Activated B cell treated with CpG ODN at 0.5 μM for 24 hours (primary cell): ENCODE measurements around the gene SECISBP2L. TPM values are rescaled to one million over a fixed set of nuclear protein-coding genes. Genes with fewer than 3 reads are reported as not detected.

Experiments
- ATAC-seq: fragments of 200-7000 bp; cut with Tn5 transposase; one replicate; pipeline ENCODE4 v1.10.0; 2021; ENCODE audit warnings: low read depth, mild to moderate bottlenecking, moderate library complexity
- CTCF ChIA-PET: fragments of 350-600 bp; sonication (Branson Sonifier 250); formaldehyde crosslinking; loops from one replicate; lab custom pipeline; 2021; ENCODE audit warnings: antibody characterized with exemption; lab: Charles Lee
- POLR2A ChIA-PET: fragments of 350-600 bp; sonication (Branson Sonifier 250); formaldehyde crosslinking; loops from one replicate; lab custom pipeline; 2021; ENCODE audit warnings: antibody characterized with exemption; lab: Charles Lee
- DNase-seq: peaks from one replicate; pipeline ENCODE4 v3.0.0; 2022
- H3K27ac Mint-ChIP-seq: one replicate; pipeline ENCODE4 v1.8.0; 2020; ENCODE audit warnings: mixed read lengths
- H3K27me3 Mint-ChIP-seq: one replicate; pipeline ENCODE4 v1.8.0; 2021; ENCODE audit warnings: mixed read lengths
- H3K36me3 Mint-ChIP-seq: one replicate; pipeline ENCODE4 v1.8.0; 2021; ENCODE audit warnings: low read depth, mixed read lengths
- H3K4me1 Mint-ChIP-seq: one replicate; pipeline ENCODE4 v1.8.0; 2021; ENCODE audit warnings: mixed read lengths
- H3K4me3 Mint-ChIP-seq: one replicate; pipeline ENCODE4 v1.8.0; 2020; ENCODE audit warnings: mild to moderate bottlenecking, mixed read lengths
- H3K9me3 Mint-ChIP-seq: one replicate; pipeline ENCODE4 v1.8.0; 2020; ENCODE audit warnings: mixed read lengths
- CTCF ChIP-seq: fragments of 200-600 bp; IDR thresholded peaks from one replicate; pipeline ENCODE4 v1.8.0; 2022; ENCODE audit warnings: antibody characterized with exemption, mild to moderate bottlenecking
- intact Hi-C: fragments of 100-400 bp; cut with micrococcal nuclease; formaldehyde crosslinking; loops from one replicate; pipeline ENCODE4 v1.15.1; 2024
- total RNA-seq: library from RNA; stranded (reverse); gene quantifications from 2 replicates; pipeline ENCODE4 v1.2.3, GENCODE V29; 2022

SECISBP2L gene
- total RNA-seq, 1 donor from 2014 or later, result 56.5 TPM

GRCh38 chr15:49044766-49045606 lies 1.3 kb downstream of the SECISBP2L start:
- H3K9me3 Mint-ChIP-seq, result no peaks in the 10 kb centered on the region
- no peak for TF ChIP-seq CTCF
- ChIA-PET POLR2A (interaction anchor here (1.8 to 2.3 kb wide), 3 partner anchors 110 to 234 kb away, joined by 9 to 18 read pairs (median 11); partner anchors contain the start of genes CEP152, COPS2 and EID1), CTCF (interaction anchor here (0.9 to 1.4 kb wide), 2 partner anchors 69 to 575 kb away, joined by 3 read pairs; no protein-coding TSS in a partner anchor)
- H3K27ac Mint-ChIP-seq, result peak overlapping the region; percentile 95
- H3K36me3 Mint-ChIP-seq, result peaks cover 20% of the 10 kb centered on the region
- DNase-seq, result no peak
- no peak for ATAC-seq
- H3K4me1 Mint-ChIP-seq, result peaks cover 43% of the 10 kb centered on the region
- no peaks in the 10 kb centered on the region for H3K27me3 Mint-ChIP-seq
- H3K4me3 Mint-ChIP-seq, result peak overlapping the region; percentile 97
- intact Hi-C loops, result loop anchor here (5.0 to 10.0 kb wide), 4 partner anchors 183 to 1860 kb away; partner anchors contain the start of genes AP4E1, FGF7 and MYEF2

GRCh38 chr15:49044002-49044401 lies 2.2 kb downstream of the SECISBP2L start:
- intact Hi-C loops, result loop anchor here (10.0 kb wide), 2 partner anchors 869 to 1861 kb away; partner anchors contain the start of genes AP4E1 and MYEF2
- ChIA-PET CTCF (no interaction called here), POLR2A (no interaction called here)
- Mint-ChIP-seq H3K27ac (no peak overlapping the region), H3K4me1 (peaks cover 49% of the 10 kb centered on the region), H3K27me3 (no peaks in the 10 kb centered on the region), H3K4me3 (no peak overlapping the region), H3K9me3 (no peaks in the 10 kb centered on the region), H3K36me3 (peaks cover 20% of the 10 kb centered on the region)
- DNase-seq (no peak), ATAC-seq (no peak)
- TF ChIP-seq CTCF, result no peak

GRCh38 chr15:49042165-49042564 lies 4.1 kb downstream of the SECISBP2L start:
- ATAC-seq (no peak), DNase-seq (no peak)
- Mint-ChIP-seq H3K4me1 (peaks cover 61% of the 10 kb centered on the region), H3K36me3 (peaks cover 24% of the 10 kb centered on the region), H3K4me3 (no peak overlapping the region), H3K9me3 (no peaks in the 10 kb centered on the region), H3K27ac (no peak overlapping the region), H3K27me3 (no peaks in the 10 kb centered on the region)
- intact Hi-C loops, result loop anchor here (10.0 kb wide), 2 partner anchors 867 to 1863 kb away; partner anchors contain the start of genes AP4E1 and MYEF2
- no peak for TF ChIP-seq CTCF
- POLR2A ChIA-PET, result no interaction called here
- CTCF ChIA-PET, result no interaction called here

GRCh38 chr15:49041426-49041825 lies 4.8 kb downstream of the SECISBP2L start:
- H3K9me3 Mint-ChIP-seq, result no peaks in the 10 kb centered on the region
- ATAC-seq, result no peak
- peaks cover 54% of the 10 kb centered on the region for H3K4me1 Mint-ChIP-seq
- H3K27ac Mint-ChIP-seq, result no peak overlapping the region
- no peak overlapping the region for H3K4me3 Mint-ChIP-seq
- intact Hi-C loops, result loop anchor here (10.0 kb wide), 2 partner anchors 867 to 1863 kb away; partner anchors contain the start of genes AP4E1 and MYEF2
- H3K27me3 Mint-ChIP-seq, result no peaks in the 10 kb centered on the region
- ChIA-PET CTCF (no interaction called here), POLR2A (no interaction called here)
- TF ChIP-seq CTCF, result no peak
- peaks cover 29% of the 10 kb centered on the region for H3K36me3 Mint-ChIP-seq
- DNase-seq, result no peak

GRCh38 chr15:49040151-49040550 lies 6.1 kb downstream of the SECISBP2L start:
- peaks cover 48% of the 10 kb centered on the region for H3K4me1 Mint-ChIP-seq
- no peak overlapping the region for H3K4me3 Mint-ChIP-seq
- peaks cover 33% of the 10 kb centered on the region for H3K36me3 Mint-ChIP-seq
- ChIA-PET POLR2A (no interaction called here), CTCF (interaction anchor here (1.0 kb wide), 1 partner anchor 106 kb away, joined by 3 read pairs; no protein-coding TSS in a partner anchor)
- DNase-seq (no peak), ATAC-seq (no peak)
- no peak for TF ChIP-seq CTCF
- H3K27me3 Mint-ChIP-seq, result no peaks in the 10 kb centered on the region
- intact Hi-C loops, result loop anchor here (10.0 kb wide), 2 partner anchors 865 to 1865 kb away; partner anchors contain the start of genes AP4E1 and MYEF2
- H3K27ac Mint-ChIP-seq, result no peak overlapping the region
- no peaks in the 10 kb centered on the region for H3K9me3 Mint-ChIP-seq
